Lower leg skin (tissue), 4 donors: ENCODE measurements around the gene RETSAT. TPM values are rescaled to one million over a fixed set of nuclear protein-coding genes. Genes with fewer than 3 reads are reported as not detected.
"Not testable (repeated sequence)": the region's sequence is repeated elsewhere in the genome, so short reads cannot be mapped to it uniquely, and the experiment has no call there.

Source experiments
- DNase-seq, 2 donors: peaks; one replicate each; pipeline ENCODE4 v3.0.0-alpha.2; 2019; ENCODE audit warnings: low spot score in 2 of 2
- H3K4me3 ChIP-seq: fragments of 200-600 bp; sonication (generic); 2 replicates; pipeline ENCODE4 v1.5.1; 2017; ENCODE audit warnings: mild to moderate bottlenecking, low read depth; ENCODE audit not compliant: poor library complexity, severe bottlenecking
- POLR2A ChIP-seq, 2 donors: fragments of 450-650 bp; IDR thresholded peaks; one replicate each; pipeline ENCODE4 v1.6.1; 2016 to 2017; ENCODE audit warnings: antibody characterized with exemption in 2 of 2, mild to moderate bottlenecking in 1 of 2, moderate library complexity in 1 of 2
- WGBS, 2 donors: methylation state at CpG; one replicate each; pipeline ENCODE4 v1.1.5; 2018; 5-methylcytosine and 5-hydroxymethylcytosine counted together
- intact Hi-C: fragments of 100-400 bp; cut with DNase I; formaldehyde crosslinking; loops from one replicate; pipeline ENCODE4 v1.15.0; 2023; ENCODE audit warnings: low total_unique reads
- total RNA-seq, 4 donors: library from RNA; depleted of rRNA; stranded (reverse); fragments of >200 nt; gene quantifications; one replicate each; pipeline ENCODE4 v1.1.0, GENCODE V29; 2016
- TF ChIP-seq, protein P1 (sequence below), 3 donors: fragments of 450-650 bp; IDR thresholded peaks; one replicate each; pipeline ENCODE4 v1.5.1; 2016; ENCODE audit warnings: antibody characterized with exemption in 3 of 3, mild to moderate bottlenecking in 3 of 3, moderate library complexity in 2 of 3

RETSAT gene
- total RNA-seq, 4 donors from 2014 or later = 86.2 to 121 (median 101) TPM

GRCh38 chr2:85385746-85386145, 31.4 kb upstream of the RETSAT start:
- 86 to 89% methylated on average over 2 of the region's 2 CpGs for WGBS, 2 donors
- no peak for DNase-seq
- H3K4me3 ChIP-seq = no peak overlapping the region

GRCh38 chr2:85383850-85384249, 29.5 kb upstream of the RETSAT start:
- intact Hi-C loops = loop anchor here (1.0 kb wide), 1 partner anchor 21 kb away; no protein-coding TSS in a partner anchor
- DNase-seq = no peak
- TF ChIP-seq, protein P1, sequence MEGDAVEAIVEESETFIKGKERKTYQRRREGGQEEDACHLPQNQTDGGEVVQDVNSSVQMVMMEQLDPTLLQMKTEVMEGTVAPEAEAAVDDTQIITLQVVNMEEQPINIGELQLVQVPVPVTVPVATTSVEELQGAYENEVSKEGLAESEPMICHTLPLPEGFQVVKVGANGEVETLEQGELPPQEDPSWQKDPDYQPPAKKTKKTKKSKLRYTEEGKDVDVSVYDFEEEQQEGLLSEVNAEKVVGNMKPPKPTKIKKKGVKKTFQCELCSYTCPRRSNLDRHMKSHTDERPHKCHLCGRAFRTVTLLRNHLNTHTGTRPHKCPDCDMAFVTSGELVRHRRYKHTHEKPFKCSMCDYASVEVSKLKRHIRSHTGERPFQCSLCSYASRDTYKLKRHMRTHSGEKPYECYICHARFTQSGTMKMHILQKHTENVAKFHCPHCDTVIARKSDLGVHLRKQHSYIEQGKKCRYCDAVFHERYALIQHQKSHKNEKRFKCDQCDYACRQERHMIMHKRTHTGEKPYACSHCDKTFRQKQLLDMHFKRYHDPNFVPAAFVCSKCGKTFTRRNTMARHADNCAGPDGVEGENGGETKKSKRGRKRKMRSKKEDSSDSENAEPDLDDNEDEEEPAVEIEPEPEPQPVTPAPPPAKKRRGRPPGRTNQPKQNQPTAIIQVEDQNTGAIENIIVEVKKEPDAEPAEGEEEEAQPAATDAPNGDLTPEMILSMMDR (IDR thresholded peaks at IDR 0.05) = no peak
- no peak for TF ChIP-seq POLR2A (IDR thresholded peaks at IDR 0.05)
- 79 to 86% methylated on average over 4 of the region's 4 CpGs for WGBS, 2 donors
- H3K4me3 ChIP-seq = no peak overlapping the region

More at GRCh38 chr2:85385746-85386145, 31.4 kb upstream of the RETSAT start:
- no peak for TF ChIP-seq POLR2A (IDR thresholded peaks at IDR 0.05)
- TF ChIP-seq, protein P1 (IDR thresholded peaks at IDR 0.05) = no peak
- intact Hi-C loops = no loop called here

- not testable (repeated sequence) for DNase-seq, H3K4me3 ChIP-seq
- intact Hi-C loops = loop anchor here (1.0 kb wide), 1 partner anchor 22 kb away; no protein-coding TSS in a partner anchor
- 82 to 88% methylated on average over 5 of the region's 5 CpGs for WGBS, 2 donors
These were observed 28.8 kb upstream of the RETSAT start for GRCh38 chr2:85383151-85383550.

- WGBS, 2 donors = 80 to 83% methylated on average over 1 of the region's 1 CpG
- TF ChIP-seq, protein P1 (IDR thresholded peaks at IDR 0.05) = no peak
- TF ChIP-seq POLR2A (IDR thresholded peaks at IDR 0.05) = no peak
- H3K4me3 ChIP-seq = no peak overlapping the region
These were observed 25.7 kb upstream of the RETSAT start for GRCh38 chr2:85380048-85380447.

GRCh38 chr2:85378257-85378656, 23.9 kb upstream of the RETSAT start:
- TF ChIP-seq, protein P1 (IDR thresholded peaks at IDR 0.05) = no peak
- no peak for TF ChIP-seq POLR2A (IDR thresholded peaks at IDR 0.05)
- WGBS, 2 donors = 67 to 80% methylated on average over 5 of the region's 5 CpGs
- intact Hi-C loops = no loop called here
- no peak for DNase-seq
- no peak overlapping the region for H3K4me3 ChIP-seq

More at GRCh38 chr2:85380048-85380447, 25.7 kb upstream of the RETSAT start:
- DNase-seq = no peak
- intact Hi-C loops = no loop called here

DNA sequence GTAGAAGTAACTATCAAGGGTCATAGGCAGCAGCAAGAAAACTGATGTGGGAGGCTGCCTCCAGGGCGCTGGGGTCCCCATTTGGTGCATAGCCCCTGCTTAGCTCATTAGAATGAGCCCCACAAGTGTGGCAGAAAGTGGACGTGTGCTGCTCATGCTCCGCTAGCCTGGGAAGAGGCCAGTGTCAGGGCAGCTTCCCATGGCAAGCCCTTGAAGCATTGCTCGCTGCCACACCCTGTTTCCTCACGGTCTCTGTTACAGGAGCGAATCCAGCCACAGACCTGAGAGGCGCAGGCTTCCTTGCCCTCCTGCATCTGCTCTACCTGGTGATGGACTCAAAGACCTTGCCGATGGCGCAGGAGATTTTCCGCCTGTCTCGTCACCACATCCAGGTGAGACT, 22.8 kb upstream of the RETSAT start:
- DNase-seq = no peak
- 73 to 77% methylated on average over 11 of the region's 11 CpGs for WGBS, 2 donors
- TF ChIP-seq, protein P1 (IDR thresholded peaks at IDR 0.05) = no peak
- TF ChIP-seq POLR2A (IDR thresholded peaks at IDR 0.05) = no peak
- H3K4me3 ChIP-seq = no peak overlapping the region
- intact Hi-C loops = no loop called here
